ENCODE measurements around the gene MTCL1. TPM values are rescaled to one million over a fixed set of nuclear protein-coding genes. Genes with fewer than 3 reads are reported as not detected.

The MTCL1 gene
- total RNA-seq, 5 donors from 2014 or later (not counting 1 experiment from before 2014, with no cell fraction given) = 0.40 to 0.98 (median 0.83) TPM

DNA sequence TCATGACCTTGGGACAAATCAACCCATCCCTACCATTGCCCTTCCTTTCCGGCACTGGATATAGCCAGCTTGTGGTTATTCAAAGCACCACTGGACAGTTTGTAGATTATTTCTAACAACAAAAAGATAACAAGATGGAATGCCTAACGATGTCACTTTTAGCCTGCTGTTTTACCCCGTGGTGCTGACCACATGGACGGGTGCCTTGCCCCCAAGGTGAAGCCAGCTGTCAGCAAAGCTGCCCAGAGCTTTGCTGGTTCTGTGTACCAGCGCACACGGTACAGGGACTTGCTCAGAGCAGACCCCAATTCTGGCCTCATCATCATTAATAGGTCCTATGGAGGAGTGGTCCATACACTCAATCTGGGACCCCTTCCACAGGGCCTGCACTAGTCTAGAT is 118.2 kb downstream of the MTCL1 start:
- DNase-seq = no peak

DNA sequence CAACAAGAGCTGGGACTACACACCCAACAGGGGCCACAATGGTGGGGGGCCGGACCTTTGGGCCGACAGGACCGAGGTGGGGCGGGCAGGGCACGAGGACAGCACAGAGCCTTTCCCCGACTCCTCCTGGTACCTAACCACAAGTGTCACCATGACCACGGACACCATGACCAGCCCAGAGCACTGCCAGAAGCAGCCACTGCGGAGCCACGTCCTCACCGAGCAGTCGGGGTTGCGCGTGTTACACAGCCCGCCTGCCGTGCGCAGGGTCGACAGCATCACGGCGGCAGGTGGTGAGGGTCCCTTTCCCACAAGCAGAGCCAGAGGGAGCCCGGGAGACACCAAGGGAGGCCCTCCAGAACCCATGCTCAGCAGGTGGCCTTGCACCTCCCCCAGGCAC is 119.5 kb downstream of the MTCL1 start:
- no peak for DNase-seq
- WGBS (ENCODE audit: insufficient coverage) = 92% methylated on average over 19 of the region's 20 CpGs
- POLR2A ChIA-PET = no interaction called here

More for the DNA sequence above, 118.2 kb downstream of the MTCL1 start:
- no peaks in the 10 kb centered on the region for H3K4me1 ChIP-seq (ENCODE audit: control insufficient read depth in 1 of 2, extremely low read depth in 1 of 2, insufficient read depth in 2 of 2, low read length in 2 of 2)
- POLR2A ChIA-PET = no interaction called here
- H3K27me3 ChIP-seq (replicated peaks in 1 of 2; ENCODE audit: control insufficient read depth in 2 of 2, extremely low read depth in 1 of 2, insufficient read depth in 2 of 2, low read length in 1 of 2) = peaks cover 0 to 12% of the 10 kb centered on the region in 2 experiments
- H3K36me3 ChIP-seq (ENCODE audit: control insufficient read depth in 2 of 2, extremely low read depth in 1 of 2, insufficient read depth in 1 of 2, low read length in 1 of 2) = no peaks in the 10 kb centered on the region
- H3K27ac ChIP-seq (ENCODE audit: low read length) = no peak overlapping the region
- no peak overlapping the region for H3K4me3 Mint-ChIP-seq
- peaks cover 0 to 2% (median 0%) of the 10 kb centered on the region in 3 donors for H3K4me1 Mint-ChIP-seq
- no peaks in the 10 kb centered on the region for H3K9me3 Mint-ChIP-seq
- WGBS (ENCODE audit: insufficient coverage) = 70% methylated on average over 5 of the region's 6 CpGs
- peaks cover 0 to 9% of the 10 kb centered on the region in 2 donors for H3K27me3 Mint-ChIP-seq
- H3K4me3 ChIP-seq (ENCODE audit: control insufficient read depth in 1 of 2, extremely low read depth in 1 of 2, low read length in 1 of 2) = no peak overlapping the region
- no peak overlapping the region for H3K27ac Mint-ChIP-seq
- no peaks in the 10 kb centered on the region for H3K36me3 Mint-ChIP-seq
- no peaks in the 10 kb centered on the region for H3K9me3 ChIP-seq
- no peak for ATAC-seq (replicated peaks in 1 of 4)
- CTCF ChIA-PET = no interaction called here

DNA sequence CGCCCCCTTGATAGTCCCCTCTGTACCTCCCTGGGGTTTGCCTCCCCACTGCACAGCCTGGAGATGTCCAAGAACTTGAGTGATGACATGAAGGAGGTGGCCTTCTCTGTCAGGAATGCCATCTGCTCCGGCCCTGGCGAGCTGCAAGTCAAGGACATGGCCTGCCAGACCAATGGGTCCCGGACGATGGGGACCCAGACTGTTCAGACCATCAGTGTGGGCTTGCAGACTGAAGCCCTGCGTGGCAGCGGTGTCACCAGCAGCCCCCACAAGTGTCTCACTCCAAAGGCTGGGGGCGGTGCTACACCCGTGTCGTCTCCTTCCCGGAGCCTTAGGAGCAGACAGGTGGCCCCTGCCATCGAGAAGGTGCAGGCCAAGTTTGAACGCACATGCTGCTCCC is 119.9 kb downstream of the MTCL1 start:
- WGBS (ENCODE audit: insufficient coverage) = 90% methylated on average over 13 of the region's 13 CpGs
- ATAC-seq (replicated peaks in 1 of 4) (no peak), DNase-seq (no peak)
- H3K4me3 ChIP-seq (ENCODE audit: control insufficient read depth in 1 of 2, extremely low read depth in 1 of 2, low read length in 1 of 2) = no peak overlapping the region
- Mint-ChIP-seq H3K9me3 (no peaks in the 10 kb centered on the region), H3K27ac (no peak overlapping the region), H3K27me3 (peaks cover 2 to 12% of the 10 kb centered on the region in 2 donors), H3K4me3 (no peak overlapping the region), H3K36me3 (no peaks in the 10 kb centered on the region), H3K4me1 (peaks cover 0 to 2% (median 0%) of the 10 kb centered on the region in 3 donors)
- no peaks in the 10 kb centered on the region for H3K9me3 ChIP-seq
- CTCF ChIA-PET = no interaction called here
- H3K36me3 ChIP-seq (ENCODE audit: control insufficient read depth in 2 of 2, extremely low read depth in 1 of 2, insufficient read depth in 1 of 2, low read length in 1 of 2) = no peaks in the 10 kb centered on the region
- no peaks in the 10 kb centered on the region for H3K4me1 ChIP-seq (ENCODE audit: control insufficient read depth in 1 of 2, extremely low read depth in 1 of 2, insufficient read depth in 2 of 2, low read length in 2 of 2)
- H3K27ac ChIP-seq (ENCODE audit: low read length) = no peak overlapping the region
- peaks cover 0 to 15% of the 10 kb centered on the region in 2 experiments for H3K27me3 ChIP-seq (replicated peaks in 1 of 2; ENCODE audit: control insufficient read depth in 2 of 2, extremely low read depth in 1 of 2, insufficient read depth in 2 of 2, low read length in 1 of 2)
- POLR2A ChIA-PET = no interaction called here

More for the DNA sequence above, 119.5 kb downstream of the MTCL1 start:
- H3K27me3 ChIP-seq (replicated peaks in 1 of 2; ENCODE audit: control insufficient read depth in 2 of 2, extremely low read depth in 1 of 2, insufficient read depth in 2 of 2, low read length in 1 of 2) = peaks cover 0 to 15% of the 10 kb centered on the region in 2 experiments
- Mint-ChIP-seq H3K27ac (no peak overlapping the region), H3K9me3 (no peaks in the 10 kb centered on the region), H3K36me3 (no peaks in the 10 kb centered on the region), H3K4me1 (peaks cover 0 to 2% (median 0%) of the 10 kb centered on the region in 3 donors), H3K27me3 (peaks cover 2 to 12% of the 10 kb centered on the region in 2 donors), H3K4me3 (no peak overlapping the region)
- no peak overlapping the region for H3K4me3 ChIP-seq (ENCODE audit: control insufficient read depth in 1 of 2, extremely low read depth in 1 of 2, low read length in 1 of 2)
- no peaks in the 10 kb centered on the region for H3K9me3 ChIP-seq
- CTCF ChIA-PET = no interaction called here
- no peaks in the 10 kb centered on the region for H3K4me1 ChIP-seq (ENCODE audit: control insufficient read depth in 1 of 2, extremely low read depth in 1 of 2, insufficient read depth in 2 of 2, low read length in 2 of 2)
- ATAC-seq (replicated peaks in 1 of 4) = no peak
- no peak overlapping the region for H3K27ac ChIP-seq (ENCODE audit: low read length)
- no peaks in the 10 kb centered on the region for H3K36me3 ChIP-seq (ENCODE audit: control insufficient read depth in 2 of 2, extremely low read depth in 1 of 2, insufficient read depth in 1 of 2, low read length in 1 of 2)

DNA sequence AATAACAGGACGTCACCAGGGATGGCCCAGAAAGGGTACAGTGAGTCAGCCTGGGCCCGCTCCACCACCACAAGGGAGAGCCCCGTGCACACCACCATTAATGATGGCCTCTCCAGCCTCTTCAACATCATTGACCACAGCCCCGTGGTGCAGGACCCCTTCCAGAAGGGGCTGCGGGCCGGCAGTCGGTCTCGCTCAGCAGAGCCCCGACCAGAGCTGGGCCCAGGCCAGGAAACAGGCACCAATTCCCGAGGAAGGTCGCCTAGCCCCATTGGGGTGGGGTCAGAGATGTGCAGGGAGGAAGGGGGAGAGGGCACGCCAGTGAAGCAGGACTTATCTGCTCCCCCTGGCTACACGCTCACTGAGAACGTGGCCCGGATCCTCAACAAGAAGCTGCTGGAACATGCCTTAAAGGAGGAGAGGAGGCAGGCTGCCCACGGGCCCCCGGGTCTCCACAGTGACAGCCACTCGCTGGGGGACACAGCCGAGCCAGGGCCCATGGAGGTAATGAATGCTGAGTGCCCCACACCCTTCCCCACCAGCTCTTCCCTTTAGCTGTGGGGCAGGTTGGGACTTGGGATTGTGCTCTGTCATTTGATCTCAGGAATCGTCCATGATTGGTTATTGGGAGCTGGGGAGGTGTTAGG is 120.5 kb downstream of the MTCL1 start:
- CTCF ChIA-PET = no interaction called here
- POLR2A ChIA-PET = no interaction called here
- no peaks in the 10 kb centered on the region for H3K9me3 ChIP-seq

DNA sequence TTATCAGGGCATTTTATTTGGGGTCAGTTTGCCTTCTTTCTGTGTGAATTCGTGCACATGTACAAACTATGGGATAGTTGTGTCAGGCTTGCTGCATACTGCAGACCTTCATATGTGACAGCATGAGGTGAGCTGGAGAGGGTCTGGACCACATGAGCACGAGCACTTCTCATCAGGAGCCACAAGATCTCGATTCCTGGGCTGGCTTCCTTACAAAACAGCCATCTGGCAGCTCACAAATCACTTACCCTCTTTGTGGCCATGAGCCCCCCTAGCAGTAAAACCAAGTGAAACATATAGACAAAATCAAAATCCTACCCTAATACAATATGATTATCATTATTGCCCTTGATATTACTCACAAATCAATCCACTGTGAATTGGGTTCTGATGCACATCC is 121.2 kb downstream of the MTCL1 start:
- ChIA-PET POLR2A (no interaction called here), CTCF (no interaction called here)
- Mint-ChIP-seq H3K9me3 (no peaks in the 10 kb centered on the region), H3K36me3 (no peaks in the 10 kb centered on the region), H3K4me3 (no peak overlapping the region), H3K4me1 (no peaks in the 10 kb centered on the region), H3K27ac (no peak overlapping the region), H3K27me3 (peaks cover 2 to 16% of the 10 kb centered on the region in 2 donors)
- ATAC-seq (replicated peaks in 1 of 4) (no peak), DNase-seq (no peak)
- Histone ChIP-seq H3K27me3 (replicated peaks in 1 of 2; ENCODE audit: control insufficient read depth in 2 of 2, extremely low read depth in 1 of 2, insufficient read depth in 2 of 2, low read length in 1 of 2) (peaks cover 0 to 15% of the 10 kb centered on the region in 2 experiments), H3K4me3 (ENCODE audit: control insufficient read depth in 1 of 2, extremely low read depth in 1 of 2, low read length in 1 of 2) (no peak overlapping the region), H3K9me3 (no peaks in the 10 kb centered on the region), H3K36me3 (ENCODE audit: control insufficient read depth in 2 of 2, extremely low read depth in 1 of 2, insufficient read depth in 1 of 2, low read length in 1 of 2) (no peaks in the 10 kb centered on the region), H3K27ac (ENCODE audit: low read length) (no peak overlapping the region), H3K4me1 (ENCODE audit: control insufficient read depth in 1 of 2, extremely low read depth in 1 of 2, insufficient read depth in 2 of 2, low read length in 2 of 2) (no peaks in the 10 kb centered on the region)
- WGBS (ENCODE audit: insufficient coverage) = 60% methylated on average over 2 of the region's 3 CpGs

More for the DNA sequence above, 120.5 kb downstream of the MTCL1 start:
- ATAC-seq (replicated peaks in 1 of 4) = no peak
- Mint-ChIP-seq H3K9me3 (no peaks in the 10 kb centered on the region), H3K4me3 (no peak overlapping the region), H3K27ac (no peak overlapping the region), H3K4me1 (no peaks in the 10 kb centered on the region), H3K36me3 (no peaks in the 10 kb centered on the region), H3K27me3 (peaks cover 2 to 16% of the 10 kb centered on the region in 2 donors)
- DNase-seq = no peak
- WGBS (ENCODE audit: insufficient coverage) = 72% methylated on average over 13 of the region's 20 CpGs
- Histone ChIP-seq H3K27ac (ENCODE audit: low read length) (no peak overlapping the region), H3K4me3 (ENCODE audit: control insufficient read depth in 1 of 2, extremely low read depth in 1 of 2, low read length in 1 of 2) (no peak overlapping the region), H3K36me3 (ENCODE audit: control insufficient read depth in 2 of 2, extremely low read depth in 1 of 2, insufficient read depth in 1 of 2, low read length in 1 of 2) (no peaks in the 10 kb centered on the region), H3K27me3 (replicated peaks in 1 of 2; ENCODE audit: control insufficient read depth in 2 of 2, extremely low read depth in 1 of 2, insufficient read depth in 2 of 2, low read length in 1 of 2) (peaks cover 0 to 15% of the 10 kb centered on the region in 2 experiments), H3K4me1 (ENCODE audit: control insufficient read depth in 1 of 2, extremely low read depth in 1 of 2, insufficient read depth in 2 of 2, low read length in 2 of 2) (no peaks in the 10 kb centered on the region)

DNA sequence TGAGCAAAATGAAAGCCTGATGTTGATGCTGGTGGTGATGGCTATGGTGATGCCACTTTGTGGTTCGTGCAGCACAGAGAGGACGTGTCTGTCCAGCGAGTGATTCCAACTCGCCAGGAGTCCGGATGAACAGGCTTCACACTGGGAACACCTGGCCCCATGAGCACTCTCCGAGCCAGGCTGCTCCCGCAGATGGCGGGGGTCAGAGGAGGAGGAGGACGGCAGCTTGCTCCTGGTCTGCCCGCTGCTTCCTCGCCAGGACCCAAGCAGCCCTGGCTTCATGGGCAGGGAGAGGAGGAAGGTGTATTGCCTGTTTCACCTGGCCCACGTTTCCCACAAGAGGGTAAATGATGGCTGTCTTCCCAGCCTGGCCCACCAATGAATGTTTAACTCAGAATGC is 121.6 kb downstream of the MTCL1 start:
- H3K27ac Mint-ChIP-seq = no peak overlapping the region
- no peak overlapping the region for H3K4me3 Mint-ChIP-seq
- 92% methylated on average over 11 of the region's 12 CpGs for WGBS (ENCODE audit: insufficient coverage)
- POLR2A ChIA-PET = no interaction called here
- no peaks in the 10 kb centered on the region for H3K9me3 Mint-ChIP-seq
- H3K4me1 Mint-ChIP-seq = no peaks in the 10 kb centered on the region
- peaks cover 0 to 15% of the 10 kb centered on the region in 2 experiments for H3K27me3 ChIP-seq (replicated peaks in 1 of 2; ENCODE audit: control insufficient read depth in 2 of 2, extremely low read depth in 1 of 2, insufficient read depth in 2 of 2, low read length in 1 of 2)
- no peaks in the 10 kb centered on the region for H3K36me3 Mint-ChIP-seq
- DNase-seq (no peak), ATAC-seq (replicated peaks in 1 of 4) (no peak)
- H3K9me3 ChIP-seq = no peaks in the 10 kb centered on the region
- no peaks in the 10 kb centered on the region for H3K36me3 ChIP-seq (ENCODE audit: control insufficient read depth in 2 of 2, extremely low read depth in 1 of 2, insufficient read depth in 1 of 2, low read length in 1 of 2)
- peaks cover 2 to 16% of the 10 kb centered on the region in 2 donors for H3K27me3 Mint-ChIP-seq
- CTCF ChIA-PET = no interaction called here
- H3K4me3 ChIP-seq (ENCODE audit: control insufficient read depth in 1 of 2, extremely low read depth in 1 of 2, low read length in 1 of 2) = no peak overlapping the region
- no peak overlapping the region for H3K27ac ChIP-seq (ENCODE audit: low read length)
- H3K4me1 ChIP-seq (ENCODE audit: control insufficient read depth in 1 of 2, extremely low read depth in 1 of 2, insufficient read depth in 2 of 2, low read length in 2 of 2) = no peaks in the 10 kb centered on the region

Data from T-cell (primary cell).